K562 (cell line): ENCODE data around the gene TMEM126B. TPM values are rescaled to one million over a fixed set of nuclear protein-coding genes. Genes with fewer than 3 reads are reported as not detected.

Experiments
- ATAC-seq: fragments of 200-7000 bp; cut with Tn5 transposase; 3 replicates; pipeline ENCODE4 v1.9.1; 2020; ENCODE audit warnings: moderate library complexity
- BruUV-seq: library from RNA; stranded (reverse); fragments of 400-500 nt; replicated peaks from 2 replicates; lab custom pipeline; 2021; lab: Mats Ljungman, UMichigan
- CTCF ChIA-PET: fragments of 300-600 bp; formaldehyde crosslinking; extraction: SDS; loops from one replicate; lab custom pipeline; 2021; ENCODE audit warnings: low intra/inter-chr PET ratio; lab: Yijun Ruan, JAX
- POLR2A ChIA-PET: fragments of 300-600, 350-650 bp; sonication (Branson Sonifier 250); formaldehyde crosslinking; extraction: SDS; loops from one replicate; lab custom pipeline; 2021; ENCODE audit warnings: antibody characterized with exemption, inconsistent platforms; lab: Yijun Ruan, JAX
- DNase-seq, 4 experiments: peaks; one replicate each; pipeline versions ENCODE4 v3.0.0 to v3.0.0-alpha.2; 2011 to 2018; ENCODE audit warnings: low spot score in 3 of 4, mixed read lengths in 3 of 4; ENCODE audit errors: extremely low read depth in 1 of 4
- FAIRE-seq: peaks from 2 replicates; lab custom pipeline; 2011; peaks lifted over from hg19 to GRCh38; lab: Jason Lieb, UNC
- H2AFZ ChIP-seq: 2 replicates; pipeline ENCODE4 v1.6.0; 2011; ENCODE audit warnings: low read depth, low read length, control low read depth, inconsistent platforms
- H3K27ac ChIP-seq: fragments of 200-600 bp; 3 replicates; pipeline ENCODE4 v1.8.0; 2011; ENCODE audit warnings: low read depth, mild to moderate bottlenecking, control low read depth, inconsistent platforms, low read length, moderate library complexity, mixed read lengths; ENCODE audit errors: extremely low read depth
- H3K27me3 ChIP-seq, 2 experiments: fragments of 300-600 bp in 1 of 2; 2 replicates in 1 of 2; 3 replicates in 1 of 2; pipeline versions ENCODE4 v1.6.0 to v1.8.0; 2011; ENCODE audit warnings: inconsistent platforms in 2 of 2, low read length in 2 of 2, mild to moderate bottlenecking in 1 of 2, mixed read lengths in 1 of 2, moderate library complexity in 1 of 2; ENCODE audit not compliant: control insufficient read depth in 2 of 2, insufficient read depth in 2 of 2
- H3K36me3 ChIP-seq: fragments of 300-600 bp; 3 replicates; pipeline ENCODE4 v1.8.0; 2011; ENCODE audit warnings: mild to moderate bottlenecking, low read length, inconsistent platforms; ENCODE audit not compliant: control insufficient read depth, insufficient read depth
- H3K4me1 ChIP-seq, 2 experiments: fragments of 200-600 bp in 1 of 2; replicated peaks in 1 of 2; 2 replicates in 1 of 2; 3 replicates in 1 of 2; pipeline versions ENCODE4 v1.5.1 to v1.8.0; 2011; ENCODE audit warnings: inconsistent platforms in 2 of 2, low read length in 2 of 2, mild to moderate bottlenecking in 1 of 2, mixed read lengths in 1 of 2, moderate library complexity in 1 of 2; ENCODE audit not compliant: control insufficient read depth in 2 of 2, insufficient read depth in 2 of 2
- H3K4me2 ChIP-seq: 2 replicates; pipeline ENCODE4 v1.6.1; 2011; ENCODE audit warnings: low read length, control low read depth, inconsistent platforms, mixed read lengths; ENCODE audit not compliant: insufficient read depth
- H3K4me3 ChIP-seq: fragments of 200-600 bp; sonication (generic), shearing (Covaris generic); 2 replicates; pipeline ENCODE4 v1.5.1; 2016; ENCODE audit warnings: control low read depth, inconsistent platforms
- H3K79me2 ChIP-seq: fragments of 200-600 bp; 3 replicates; pipeline ENCODE4 v1.8.0; 2011; ENCODE audit warnings: low read length, inconsistent platforms; ENCODE audit not compliant: control insufficient read depth, insufficient read depth
- H3K9ac ChIP-seq, 2 experiments: 2 replicates each; pipeline versions ENCODE4 v1.6.0 to v1.6.1; 2011; ENCODE audit warnings: low read depth in 2 of 2, low read length in 2 of 2, control low read depth in 1 of 2, inconsistent platforms in 1 of 2, mild to moderate bottlenecking in 1 of 2, mixed read lengths in 1 of 2; ENCODE audit not compliant: insufficient read depth in 1 of 2
- H3K9me1 ChIP-seq: one replicate; pipeline ENCODE4 v1.6.0; 2011; ENCODE audit warnings: inconsistent platforms, mild to moderate bottlenecking, low read length, moderate library complexity; ENCODE audit not compliant: control insufficient read depth, insufficient read depth
- H3K9me3 ChIP-seq: replicated peaks from 2 replicates; pipeline ENCODE4 v1.5.1; 2011; ENCODE audit warnings: low read depth, low read length, inconsistent platforms; ENCODE audit not compliant: control insufficient read depth, insufficient read depth
- H4K20me1 ChIP-seq: replicated peaks from 2 replicates; pipeline ENCODE4 v1.6.1; 2011; ENCODE audit warnings: low read length, inconsistent platforms, mixed read lengths; ENCODE audit not compliant: control insufficient read depth, insufficient read depth
- HMGN3 ChIP-seq: IDR thresholded peaks from 2 replicates; pipeline ENCODE4 v1.6.1; 2011; ENCODE audit warnings: borderline replicate concordance, low read depth, mild to moderate bottlenecking, mixed read lengths, low read length; ENCODE audit not compliant: insufficient read length; ENCODE audit errors: extremely low read depth
- MAFG ChIP-seq: fragments of 450-650 bp; conservative IDR thresholded peaks from 2 replicates; pipeline ENCODE4 v1.6.1; 2016; ENCODE audit warnings: missing genetic modification characterization, missing compliant biosample characterization
- NFE2 ChIP-seq: IDR thresholded peaks from 2 replicates; pipeline ENCODE4 v1.6.1; 2014; ENCODE audit warnings: antibody characterized with exemption, low read depth
- NFIC ChIP-seq: fragments of 450-650 bp; IDR thresholded peaks from 2 replicates; pipeline ENCODE4 v1.6.1; 2017; ENCODE audit warnings: mild to moderate bottlenecking, inconsistent platforms
- WGBS: fragments of 100-300 bp; shearing (Covaris generic); methylation state at CpG from one replicate; pipeline ENCODE4 v1.1.6; 2016; ENCODE audit warnings: low coverage, mixed read lengths; ENCODE audit not compliant: insufficient coverage; ENCODE audit errors: missing lambda C conversion rate; 5-methylcytosine and 5-hydroxymethylcytosine counted together
- in situ Hi-C: fragments of 300-500 bp; cut with MboI; formaldehyde crosslinking; loops from 4 replicates; pipeline ENCODE4 v1.15.0; 2018; ENCODE audit warnings: inconsistent platforms, mixed read lengths
- intact Hi-C: fragments of 100-400 bp; cut with micrococcal nuclease; formaldehyde crosslinking; loops from 2 replicates; pipeline ENCODE4 v1.14.2; 2022
- polyA plus RNA-seq, 8 experiments: library from polyadenylated mRNA; depleted of rRNA in 4 of 8; stranded (reverse) in 5 of 8; unstranded in 3 of 8; fragments of >200 nt; fragmentation: Nextera tagmentation in 2 of 8; fragmentation: Illumina TruSeq in 1 of 8; extraction: Ambion mirVana in 2 of 8; extraction: Trizol in 1 of 8; gene quantifications; 2 replicates each; pipeline versions ENCODE4 v1.2.1 to v1.2.3, GENCODE V29; 2011 to 2014; ENCODE audit warnings: inconsistent platforms in 1 of 8, missing spikeins in 1 of 8
- total RNA-seq, 7 experiments: library from RNA; depleted of rRNA in 6 of 7; stranded (reverse); fragments of >200 nt in 6 of 7; fragmentation: Illumina TruSeq in 2 of 7; extraction: Trizol in 2 of 7; gene quantifications; 2 replicates each; pipeline versions ENCODE4 v1.2.1 to v1.2.3, GENCODE V29; 2011 to 2021; ENCODE audit warnings: low replicate concordance in 1 of 7
- TF ChIP-seq, protein P1 (sequence below): fragments of 450-650 bp; formaldehyde crosslinking; IDR thresholded peaks from 2 replicates; pipeline ENCODE4 v1.4.0; 2020; ENCODE audit warnings: mild to moderate bottlenecking

TMEM126B gene
- total and polyA plus RNA-seq, 9 of the 15 experiments (the other 6 are each of a cell fraction or from before 2014, with no cell fraction given): 85.5 to 226 (median 164) TPM

DNA sequence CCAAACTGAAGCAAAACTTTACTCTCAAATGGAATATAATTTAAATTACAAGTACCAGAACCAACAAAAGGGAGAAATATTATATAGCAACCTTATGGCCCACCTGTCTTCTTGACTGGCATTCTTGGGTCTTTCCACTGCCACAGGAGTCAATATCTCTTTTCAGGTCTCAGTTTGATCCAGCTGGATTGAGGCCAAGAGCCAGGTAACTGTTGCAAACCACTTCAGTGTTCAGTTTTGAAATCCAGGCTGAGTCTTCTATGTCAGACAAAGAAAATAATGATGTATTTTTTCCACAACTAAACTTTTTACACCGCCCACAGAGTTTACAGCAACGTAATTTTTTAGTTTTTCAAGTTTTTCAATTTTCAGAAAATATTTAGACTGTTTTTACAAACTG lies 1.9 kb upstream of the TMEM126B start:
- Histone ChIP-seq H3K4me2 (no peak overlapping the region), H3K79me2 (peaks cover 36% of the 10 kb centered on the region), H4K20me1 (no peaks in the 10 kb centered on the region), H3K4me3 (no peak overlapping the region), H3K27ac (no peak overlapping the region), H2AFZ (peak overlapping the region; percentile 98; the same call in 1 of the 2 replicates), H3K27me3 (no peaks in the 10 kb centered on the region), H3K36me3 (peaks cover 18% of the 10 kb centered on the region), H3K4me1 (peaks cover 5 to 6% of the 10 kb centered on the region in 2 experiments; a peak in 3 of 5 replicates), H3K9ac (no peak overlapping the region), H3K9me1 (no peaks in the 10 kb centered on the region), H3K9me3 (no peaks in the 10 kb centered on the region)
- ATAC-seq: no peak
- WGBS: 64% methylated on average over 2 of the region's 2 CpGs
- in situ Hi-C loops: no loop called here
- peak in 1 of 4 experiments; percentile 13 for DNase-seq
- TF ChIP-seq, protein P1, sequence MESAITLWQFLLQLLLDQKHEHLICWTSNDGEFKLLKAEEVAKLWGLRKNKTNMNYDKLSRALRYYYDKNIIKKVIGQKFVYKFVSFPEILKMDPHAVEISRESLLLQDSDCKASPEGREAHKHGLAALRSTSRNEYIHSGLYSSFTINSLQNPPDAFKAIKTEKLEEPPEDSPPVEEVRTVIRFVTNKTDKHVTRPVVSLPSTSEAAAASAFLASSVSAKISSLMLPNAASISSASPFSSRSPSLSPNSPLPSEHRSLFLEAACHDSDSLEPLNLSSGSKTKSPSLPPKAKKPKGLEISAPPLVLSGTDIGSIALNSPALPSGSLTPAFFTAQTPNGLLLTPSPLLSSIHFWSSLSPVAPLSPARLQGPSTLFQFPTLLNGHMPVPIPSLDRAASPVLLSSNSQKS (CRISPR knock-in tag): no peak
- TF ChIP-seq MAFG (no peak), HMGN3 (no peak), NFE2 (no peak), NFIC (0 out of 2 replicates have a peak, but pooled peaks have one; percentile 34)
- POLR2A ChIA-PET: interaction anchor here (0.6 to 2.5 kb wide), 3 partner anchors 8 to 636 kb away, joined by 3 to 11 read pairs (median 3); no protein-coding TSS in a partner anchor
- CTCF ChIA-PET: no interaction called here
- BruUV-seq: no TSS peak
- intact Hi-C loops: no loop called here
- FAIRE-seq: no peak
